Subcutaneous abdominal adipose tissue (tissue), 5 donors: ENCODE measurements around the gene GSK3A.
A peak's percentile ranks its signal among the peaks of the same experiment; 100 is the strongest.

Experiments used
- H3K27ac ChIP-seq: one replicate; pipeline ENCODE4 v1.7.0; 2013; ENCODE audit warnings: low read depth, mild to moderate bottlenecking, inconsistent platforms, low read length, moderate library complexity
- H3K27me3 ChIP-seq, 5 donors: one replicate each; pipeline ENCODE4 v1.7.0; 2013; ENCODE audit warnings: low read length in 5 of 5, inconsistent platforms in 1 of 5; ENCODE audit not compliant: control insufficient read depth in 5 of 5, insufficient read depth in 4 of 5
- H3K36me3 ChIP-seq, 5 donors: one replicate each; pipeline ENCODE4 v1.7.0; 2013; ENCODE audit warnings: low read length in 5 of 5; ENCODE audit not compliant: control insufficient read depth in 5 of 5, insufficient read depth in 5 of 5
- H3K4me1 ChIP-seq, 5 donors: one replicate each; pipeline ENCODE4 v1.7.0; 2013; ENCODE audit warnings: low read length in 5 of 5, mild to moderate bottlenecking in 3 of 5, moderate library complexity in 1 of 5; ENCODE audit not compliant: control insufficient read depth in 5 of 5, insufficient read depth in 5 of 5
- H3K4me3 ChIP-seq, 5 donors: one replicate each; pipeline ENCODE4 v1.7.0; 2013; ENCODE audit warnings: low read length in 5 of 5, low read depth in 1 of 5
- H3K9ac ChIP-seq, 5 donors: one replicate each; pipeline ENCODE4 v1.7.0; 2013; ENCODE audit warnings: low read length in 5 of 5, mild to moderate bottlenecking in 4 of 5, moderate library complexity in 3 of 5
- H3K9me3 ChIP-seq, 5 donors: one replicate each; pipeline ENCODE4 v1.7.0; 2013; ENCODE audit warnings: low read length in 5 of 5; ENCODE audit not compliant: control insufficient read depth in 5 of 5
- donor health status: healthy.
- donor health status: healthy.
- donor health status: healthy.
- donor health status: healthy.
- donor health status: healthy.

GSK3A gene

DNA sequence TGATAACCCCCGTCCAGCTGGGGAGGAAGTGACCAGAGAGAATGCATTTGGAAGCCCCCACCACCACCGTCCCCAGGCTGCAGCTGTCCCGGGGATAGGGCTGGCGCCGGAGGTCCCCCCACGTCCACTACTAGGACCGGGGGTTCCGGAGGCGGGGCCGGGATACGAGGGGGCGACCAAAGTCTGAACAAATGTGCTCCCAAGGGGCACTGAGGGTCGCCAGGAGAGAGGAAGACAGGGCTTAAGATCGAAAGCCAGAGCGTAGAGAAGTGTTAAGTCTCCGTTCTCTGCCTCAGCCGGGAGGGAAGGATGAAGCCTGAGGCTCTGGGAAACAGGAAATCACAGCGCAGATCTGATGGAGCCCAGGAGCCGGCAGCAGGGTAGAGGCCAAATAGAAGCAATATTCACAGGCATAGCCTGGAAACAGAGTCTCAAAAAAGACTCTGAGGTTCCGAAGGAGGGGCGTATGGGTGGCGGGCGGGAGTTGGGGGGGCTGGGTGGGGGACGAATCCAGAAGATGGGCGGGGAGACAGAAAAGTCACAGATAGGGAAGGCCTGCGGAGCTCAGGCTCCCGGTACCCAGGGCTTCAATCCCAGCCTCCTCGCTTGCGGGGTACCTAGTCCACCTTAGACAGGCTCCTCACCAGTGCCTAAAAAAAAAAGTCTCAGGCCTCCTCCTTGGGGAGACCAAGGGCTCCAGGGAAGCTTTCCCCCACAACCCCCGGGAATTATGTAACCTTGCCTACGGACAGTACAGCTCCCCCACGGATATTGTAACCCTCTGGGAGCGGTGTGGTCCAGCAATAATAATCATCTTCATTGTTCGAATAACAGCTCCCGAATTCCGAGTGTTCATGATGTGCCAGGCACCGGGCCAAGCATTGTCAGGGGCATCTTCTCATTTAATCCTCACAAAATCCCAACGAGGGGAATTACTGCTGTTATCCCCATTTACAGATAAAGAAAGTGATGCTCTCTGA is 13.7 kb upstream of the GSK3A start:
- Histone ChIP-seq H3K4me1 (peaks cover 0 to 38% (median 35%) of the 10 kb centered on the region in 5 donors), H3K36me3 (no peaks in the 10 kb centered on the region), H3K4me3 (peak overlapping the region; percentile 60 to 92 (median 74)), H3K27me3 (peaks cover 0 to 3% (median 0%) of the 10 kb centered on the region in 5 donors), H3K27ac (peak overlapping the region; percentile 80), H3K9me3 (no peaks in the 10 kb centered on the region), H3K9ac (peak overlapping the region in 4 of 5 donors; percentile 48 to 71 (median 66))

DNA sequence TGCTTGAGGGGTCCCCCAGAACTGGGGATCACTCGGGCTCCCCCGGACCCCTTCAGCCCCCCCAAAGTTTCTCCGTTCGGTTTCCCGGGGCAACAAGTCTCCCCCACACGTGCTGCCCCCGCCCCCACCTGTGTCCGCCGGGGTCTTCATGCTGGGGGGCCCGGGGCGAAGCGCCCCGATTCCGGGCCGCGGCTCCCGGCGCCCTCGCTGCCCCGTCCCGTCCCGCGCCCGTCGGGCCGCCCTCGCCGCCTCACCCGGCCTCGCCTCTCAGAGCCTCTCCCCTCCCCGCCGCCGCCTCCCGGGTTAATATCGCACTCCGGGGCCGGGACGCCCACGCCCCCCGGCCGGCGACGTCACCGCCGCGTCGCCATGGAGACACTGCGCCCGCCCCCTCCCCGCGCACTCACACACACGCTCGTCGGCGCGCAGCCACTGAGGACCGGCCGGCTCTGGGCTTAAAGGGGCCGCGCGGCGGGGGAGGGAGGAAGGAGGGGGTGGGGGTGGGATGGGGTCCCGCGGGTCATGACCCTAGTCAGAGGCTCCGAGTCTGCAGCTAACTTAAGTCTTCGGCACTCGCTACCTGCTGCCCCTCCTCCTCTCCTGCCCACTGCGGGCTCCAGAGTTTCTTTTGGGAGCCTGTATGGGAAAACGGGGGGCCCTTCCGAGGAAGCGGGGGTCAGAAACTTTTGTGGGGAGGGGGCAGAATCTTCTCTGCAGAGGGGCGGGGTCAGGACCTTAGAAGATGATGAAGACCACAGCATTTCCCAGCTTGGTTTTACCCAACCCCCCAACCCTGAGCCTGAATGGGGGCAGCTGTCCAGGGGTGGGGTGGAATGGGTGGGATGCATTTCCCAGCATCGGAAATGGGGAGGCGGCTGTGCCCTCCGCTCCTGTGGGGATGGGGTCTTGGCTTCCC is 12.7 kb upstream of the GSK3A start, which contains the start of gene ERF:
Gene ERF (minus strand): TSS at position 279 of the 916 bp plus-strand sequence. CDS start 129 bp downstream, at position 150.
- H3K27ac ChIP-seq: peak within 1 kb of the TSS; percentile 84
- peak within 1 kb of the TSS in 4 of 5 donors; percentile 83 to 92 (median 90) for H3K9ac ChIP-seq
- H3K4me1 ChIP-seq: peaks cover 3 to 47% (median 44%) of the 10 kb centered on the region in 5 donors
- H3K36me3 ChIP-seq: peaks cover 0 to 3% (median under 1%) of the 10 kb centered on the region in 5 donors
- peaks cover 0 to 3% (median 0%) of the 10 kb centered on the region in 5 donors for H3K27me3 ChIP-seq
- no peaks in the 10 kb centered on the region for H3K9me3 ChIP-seq
- H3K4me3 ChIP-seq: peak within 1 kb of the TSS; percentile 74 to 92 (median 85)

DNA sequence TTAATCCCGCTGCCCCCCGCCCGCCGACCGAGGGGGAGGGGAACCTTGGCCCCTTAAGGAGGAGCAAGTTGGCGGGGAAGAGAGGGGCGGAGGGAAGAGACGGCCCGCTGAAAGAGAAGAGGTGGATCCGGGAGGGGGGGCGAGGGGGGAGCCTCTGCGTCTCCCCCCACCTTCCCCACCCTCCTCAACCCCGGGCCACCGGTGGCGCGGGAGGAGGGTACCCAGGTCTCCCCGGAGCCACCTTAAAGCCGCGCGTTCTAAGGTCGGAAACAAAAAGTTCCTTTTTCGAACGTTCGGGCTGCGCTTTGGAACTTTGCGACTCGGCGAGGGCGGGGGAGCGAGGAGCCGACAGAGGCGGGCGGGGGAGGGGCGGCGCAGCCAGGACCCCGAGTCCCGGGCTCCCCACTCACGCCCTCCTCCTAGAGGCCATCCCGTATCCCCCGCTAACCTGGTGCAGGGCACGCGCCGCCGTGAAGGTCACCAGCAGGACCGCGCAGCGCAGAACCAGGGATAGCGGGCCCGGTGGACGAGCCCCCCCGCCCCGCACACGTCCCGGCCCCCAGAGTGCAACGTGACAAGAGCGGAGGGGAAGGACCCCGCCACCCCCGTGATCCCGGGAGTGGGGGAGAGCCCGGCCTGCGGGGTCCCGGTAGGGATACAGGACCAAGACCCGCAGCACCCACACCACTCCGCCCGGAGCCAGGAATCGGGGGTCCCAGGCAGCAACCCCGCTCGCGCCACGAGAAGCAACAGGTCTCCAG is 11.9 kb upstream of the GSK3A start:
- peak overlapping the region; percentile 84 for H3K27ac ChIP-seq
- H3K27me3 ChIP-seq: peaks cover 0 to 3% (median 0%) of the 10 kb centered on the region in 5 donors
- H3K4me3 ChIP-seq: peak overlapping the region in 4 of 5 donors; percentile 80 to 92 (median 86)
- H3K9me3 ChIP-seq: no peaks in the 10 kb centered on the region
- peak overlapping the region in 4 of 5 donors; percentile 83 to 92 (median 90) for H3K9ac ChIP-seq
- peaks cover 0 to 12% (median 7%) of the 10 kb centered on the region in 5 donors for H3K36me3 ChIP-seq
- H3K4me1 ChIP-seq: peaks cover 8 to 55% (median 48%) of the 10 kb centered on the region in 5 donors

DNA sequence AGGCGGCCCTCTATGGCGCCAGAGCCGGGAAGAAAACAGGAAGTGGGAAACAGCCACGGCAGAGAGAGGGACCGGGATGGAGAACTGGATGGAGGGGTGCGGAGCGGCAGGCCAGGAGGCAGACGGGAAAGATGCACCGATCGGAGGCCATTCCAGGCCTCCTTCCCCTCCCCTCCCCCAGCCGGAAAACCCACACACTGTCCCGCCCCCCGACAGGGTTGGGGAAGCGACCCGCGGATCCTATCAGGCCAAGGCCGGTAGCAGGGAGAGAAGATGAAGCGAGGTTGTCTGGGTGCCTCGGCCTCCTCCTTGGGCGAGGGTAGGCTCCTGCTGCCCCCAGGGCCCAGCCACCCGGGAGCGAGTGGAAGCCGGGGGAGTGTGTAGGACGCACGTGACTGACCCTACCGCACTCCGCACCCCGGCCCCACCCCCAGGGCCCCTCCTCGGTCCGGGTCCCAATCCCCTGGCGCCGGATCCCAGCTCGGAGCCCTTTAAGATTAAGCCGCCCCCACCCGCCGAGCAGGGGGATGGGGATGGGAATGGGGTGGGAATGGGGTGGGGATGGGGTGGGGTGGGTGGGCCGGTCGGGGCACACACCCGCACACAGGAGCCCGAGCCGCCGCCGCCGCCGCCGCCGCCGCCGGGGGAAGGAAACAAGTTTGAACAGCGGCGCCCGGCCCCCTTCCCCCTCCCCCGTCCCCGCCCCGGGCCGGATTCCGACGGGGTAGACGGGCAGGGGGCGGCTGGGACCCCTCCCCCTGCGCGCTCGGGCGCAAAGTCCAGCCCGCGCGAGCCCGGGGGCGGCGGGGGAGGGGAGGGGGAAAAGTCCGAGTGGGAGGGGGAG is 11.1 kb upstream of the GSK3A start:
- Histone ChIP-seq H3K27ac (peak overlapping the region; percentile 84), H3K4me3 (peak overlapping the region; percentile 77 to 92 (median 85)), H3K9me3 (no peaks in the 10 kb centered on the region), H3K27me3 (peaks cover 0 to 3% (median 0%) of the 10 kb centered on the region in 5 donors), H3K4me1 (peaks cover 8 to 55% (median 48%) of the 10 kb centered on the region in 5 donors), H3K9ac (peak overlapping the region in 4 of 5 donors; percentile 64 to 89 (median 74)), H3K36me3 (peaks cover 0 to 20% (median 14%) of the 10 kb centered on the region in 5 donors)

DNA sequence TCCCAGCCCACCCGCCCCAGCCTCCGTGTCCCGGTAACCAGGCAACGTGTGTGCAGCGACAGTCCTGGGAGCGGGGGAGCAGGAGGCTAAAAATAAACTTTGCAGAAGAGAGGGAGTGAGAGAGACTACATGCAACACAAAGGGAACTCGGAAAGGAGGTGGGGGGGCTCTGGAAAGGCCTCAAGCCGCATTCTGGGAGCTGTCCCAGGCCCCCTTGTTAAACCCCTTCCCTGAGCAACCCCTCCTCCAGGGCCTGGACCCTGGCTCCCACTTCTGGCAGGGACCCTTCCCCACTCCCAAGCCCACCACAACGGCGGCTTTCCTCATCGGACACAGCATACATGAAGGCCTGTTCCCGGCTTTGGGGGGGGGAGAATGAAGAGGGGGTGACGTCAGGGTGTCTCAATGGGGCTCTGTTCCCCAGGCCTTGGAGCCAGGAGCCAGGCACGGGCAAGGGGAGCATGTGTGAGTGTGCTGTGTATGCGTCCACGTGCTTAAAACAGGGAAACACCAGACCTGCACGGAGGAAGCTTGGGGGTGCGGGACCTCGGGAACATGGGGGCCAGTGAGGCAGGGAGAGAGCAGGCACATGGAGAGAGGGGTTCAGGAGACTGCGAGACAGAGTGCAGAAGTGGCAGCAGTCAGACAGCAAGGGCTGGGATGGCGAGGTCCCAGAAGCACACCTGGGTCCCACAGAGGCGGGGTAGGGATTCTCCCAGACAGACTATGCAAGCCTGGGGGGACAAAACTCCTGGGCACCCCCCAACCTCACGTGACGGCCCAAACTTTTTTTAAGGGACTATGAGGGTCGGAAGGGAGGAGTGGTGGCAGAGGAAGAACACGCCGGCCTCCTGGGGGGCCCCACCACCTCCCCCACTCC is 10.2 kb upstream of the GSK3A start:
- H3K36me3 ChIP-seq: peaks cover 0 to 23% (median 14%) of the 10 kb centered on the region in 5 donors
- H3K27me3 ChIP-seq: peaks cover 0 to 3% (median 0%) of the 10 kb centered on the region in 5 donors
- H3K9me3 ChIP-seq: no peaks in the 10 kb centered on the region
- peak overlapping the region; percentile 76 for H3K27ac ChIP-seq
- peak overlapping the region; percentile 17 to 78 (median 71) for H3K9ac ChIP-seq
- H3K4me1 ChIP-seq: peaks cover 8 to 55% (median 48%) of the 10 kb centered on the region in 5 donors
- peak overlapping the region; percentile 73 to 82 (median 77) for H3K4me3 ChIP-seq

DNA sequence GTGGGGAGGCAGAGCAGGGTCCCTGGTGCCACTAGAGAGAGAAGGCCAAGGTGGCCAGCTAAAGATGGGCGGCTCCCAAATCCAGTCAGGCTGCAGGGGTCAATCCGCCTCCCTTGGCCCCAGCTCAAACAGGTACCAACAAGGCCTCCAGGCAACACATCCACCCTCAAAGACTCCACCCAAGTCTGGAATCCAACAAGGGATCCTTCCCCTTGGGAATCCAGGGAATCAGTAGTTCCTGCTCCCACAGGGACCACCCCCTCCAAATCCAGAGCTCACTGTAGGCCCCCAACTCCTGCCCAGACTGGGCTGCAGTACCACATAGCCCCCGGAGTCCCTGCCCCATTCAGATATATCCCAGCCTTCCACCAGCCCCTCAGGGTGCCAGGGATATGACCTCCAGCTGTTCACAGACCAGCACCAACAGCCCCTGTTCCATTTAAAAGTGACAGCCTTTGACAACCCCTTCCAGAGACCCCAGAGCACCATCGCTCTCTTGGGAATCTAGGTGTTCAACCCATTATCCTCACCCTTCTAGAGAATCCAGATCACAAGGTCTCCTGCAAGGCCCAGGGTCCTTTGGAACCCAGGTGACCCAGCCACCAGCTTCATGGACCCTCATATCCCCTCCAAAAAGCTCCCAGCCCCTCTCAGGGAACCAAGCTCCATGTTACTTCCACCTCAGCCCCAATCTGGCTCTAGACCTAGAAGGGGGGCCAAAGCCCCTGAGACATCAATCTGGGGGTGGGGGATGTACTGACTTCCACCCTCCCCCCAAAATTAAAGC is 9.4 kb upstream of the GSK3A start:
- peaks cover 0 to 24% (median 18%) of the 10 kb centered on the region in 5 donors for H3K36me3 ChIP-seq
- H3K9ac ChIP-seq: peak overlapping the region in 2 of 5 donors; percentile 12 to 31
- peaks cover 0 to 3% (median 0%) of the 10 kb centered on the region in 5 donors for H3K27me3 ChIP-seq
- H3K27ac ChIP-seq: peak overlapping the region; percentile 44
- no peaks in the 10 kb centered on the region for H3K9me3 ChIP-seq
- peaks cover 11 to 57% (median 49%) of the 10 kb centered on the region in 5 donors for H3K4me1 ChIP-seq
- peak overlapping the region in 4 of 5 donors; percentile 35 to 82 (median 59) for H3K4me3 ChIP-seq

DNA sequence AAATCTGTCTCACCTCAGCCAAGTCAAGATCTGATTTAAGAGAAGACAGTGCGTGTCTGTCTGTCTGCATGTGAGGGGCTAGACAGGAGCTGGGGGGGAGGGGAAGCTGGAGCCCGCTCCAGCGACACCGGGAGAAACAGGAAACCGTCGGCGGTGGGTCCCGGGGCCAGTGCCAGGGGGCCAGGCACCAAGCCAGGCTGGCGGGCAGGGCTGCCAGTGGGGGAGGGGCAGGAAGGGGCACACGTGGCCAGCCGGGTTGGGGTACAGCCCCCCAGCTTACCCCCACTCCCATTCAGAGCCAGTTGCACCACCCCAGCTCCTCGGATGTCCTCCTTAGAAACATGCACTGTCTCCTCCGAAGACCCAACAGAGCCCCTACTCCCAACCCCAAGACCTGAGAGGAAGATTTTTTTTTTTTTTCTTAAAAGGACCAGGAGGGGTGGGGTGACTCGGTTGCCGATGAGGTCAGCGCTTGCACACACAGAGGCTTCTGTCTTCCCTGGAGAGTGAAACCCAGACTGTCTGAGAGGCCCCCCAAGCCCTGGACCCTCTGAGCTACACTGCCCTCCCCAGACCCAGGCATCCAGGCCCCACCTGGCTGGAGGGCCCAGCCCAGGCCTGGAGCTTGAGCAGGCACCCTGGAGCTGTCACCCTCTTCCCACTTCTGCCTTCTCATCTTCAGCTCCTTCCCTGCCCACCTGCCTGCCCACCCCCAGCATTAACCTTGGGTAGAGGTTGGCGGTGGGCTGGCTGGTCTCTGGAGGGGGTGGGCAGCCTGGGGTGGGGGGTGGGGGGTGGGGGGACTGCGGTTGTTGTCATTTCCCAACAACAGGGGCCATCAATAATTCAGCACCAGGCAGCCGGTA is 8.5 kb upstream of the GSK3A start:
- H3K27ac ChIP-seq: peak overlapping the region; percentile 76
- peaks cover 0 to 26% (median 18%) of the 10 kb centered on the region in 5 donors for H3K36me3 ChIP-seq
- peaks cover 13 to 61% (median 52%) of the 10 kb centered on the region in 5 donors for H3K4me1 ChIP-seq
- H3K9me3 ChIP-seq: no peaks in the 10 kb centered on the region
- peaks cover 0 to 3% (median 0%) of the 10 kb centered on the region in 5 donors for H3K27me3 ChIP-seq
- H3K4me3 ChIP-seq: peak overlapping the region in 3 of 5 donors; percentile 27 to 54 (median 49)
- H3K9ac ChIP-seq: peak overlapping the region in 2 of 5 donors; percentile 11 to 53
